ENCODE data around the gene AK1. TPM values are rescaled to one million over a fixed set of nuclear protein-coding genes. Genes with fewer than 3 reads are reported as not detected.

The AK1 gene
- total RNA-seq, 4 donors from 2014 or later = 28.5 to 93.4 (median 54.1) TPM

GRCh38 chr9:127903557-127904475, 26.3 kb upstream of the AK1 start:
- DNase-seq (ENCODE audit: low spot score) = no peak
- no peak for TF ChIP-seq CTCF (IDR thresholded peaks at IDR 0.05)
- no peak for ATAC-seq (ENCODE audit: low FRiP score)

GRCh38 chr9:127899128-127899943, 21.9 kb upstream of the AK1 start, which contains the start of gene ST6GALNAC6:
Gene ST6GALNAC6, minus strand, starts transcription at chr9:127899603. Its CDS starts 1,622 bp downstream, at chr9:127897981.
- TF ChIP-seq CTCF (IDR thresholded peaks at IDR 0.05) = no peak
- ATAC-seq (ENCODE audit: low FRiP score) = peak; percentile 71
- no peak for DNase-seq (ENCODE audit: low spot score)

GRCh38 chr9:127898433-127899127, 21.1 kb upstream of the AK1 start:
- TF ChIP-seq CTCF (IDR thresholded peaks at IDR 0.05) = no peak
- DNase-seq (ENCODE audit: low spot score) = no peak
- peak; percentile 69 for ATAC-seq (ENCODE audit: low FRiP score)

GRCh38 chr9:127897193-127897692, 19.8 kb upstream of the AK1 start:
- DNase-seq (ENCODE audit: low spot score) (peak; percentile 71), ATAC-seq (ENCODE audit: low FRiP score) (peak; percentile 40)
- TF ChIP-seq CTCF (IDR thresholded peaks at IDR 0.05) = no peak

GRCh38 chr9:127896395-127897192, 19.1 kb upstream of the AK1 start:
- DNase-seq (ENCODE audit: low spot score) = no peak
- no peak for TF ChIP-seq CTCF (IDR thresholded peaks at IDR 0.05)
- ATAC-seq (ENCODE audit: low FRiP score) = peak; percentile 11

- TF ChIP-seq CTCF (IDR thresholded peaks at IDR 0.05) = no peak
- no peak for ATAC-seq (ENCODE audit: low FRiP score)
- DNase-seq (ENCODE audit: low spot score) = no peak
Observed at GRCh38 chr9:127895811-127896210, 18.3 kb upstream of the AK1 start.

Data from omental fat pad (tissue), 4 donors.